Measurements from ENCODE around the gene BPIFB6. TPM values are rescaled to one million over a fixed set of nuclear protein-coding genes. Genes with fewer than 3 reads are reported as not detected.

Gene BPIFB6
- total and polyA plus RNA-seq, 2 of the 4 experiments (the other 2 are of a cell fraction), result not detected

DNA sequence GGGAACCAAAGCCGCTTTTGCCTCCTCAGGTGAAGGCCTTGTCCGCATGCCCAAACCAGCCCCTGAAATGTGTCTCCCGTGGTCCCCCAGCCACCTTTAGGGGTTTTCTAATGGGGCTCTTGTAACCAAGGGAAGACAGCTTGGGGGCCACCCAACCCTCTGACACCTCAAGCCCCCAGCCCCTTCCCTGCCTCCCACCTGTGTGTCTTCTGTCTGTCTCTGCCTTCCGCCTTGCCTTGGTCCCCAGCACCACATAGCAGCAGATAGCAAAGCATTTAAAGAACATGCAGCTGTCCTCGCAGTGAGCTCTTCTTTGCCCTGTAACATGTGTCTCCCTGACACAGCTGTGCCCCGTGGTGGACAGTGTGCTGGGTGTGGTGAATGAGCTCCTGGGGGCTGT lies 31.8 kb downstream of the BPIFB6 start:
- H2AFZ ChIP-seq (replicated peaks; ENCODE audit: low read length, poor library complexity), result no peak overlapping the region
- no peak overlapping the region for H3K4me3 ChIP-seq (ENCODE audit: insufficient read depth, low read depth, low read length)
- no peaks in the 10 kb centered on the region for H3K4me1 ChIP-seq (ENCODE audit: control insufficient read depth, insufficient read depth, low read length)
- no peaks in the 10 kb centered on the region for H3K79me1 ChIP-seq (ENCODE audit: low read depth in 1 of 2, low read length in 2 of 2)
- no peak overlapping the region for H2BK5ac ChIP-seq (ENCODE audit: low read depth, low read length, poor library complexity, severe bottlenecking)
- H4K20me1 ChIP-seq (ENCODE audit: insufficient read depth, low read length), result no peaks in the 10 kb centered on the region
- H2BK15ac ChIP-seq (ENCODE audit: low read depth, low read length), result no peak overlapping the region
- no peak overlapping the region for H2BK20ac ChIP-seq (ENCODE audit: low read depth, low read length)
- ChIA-PET POLR2A (ENCODE audit: unreplicated experiment) (no interaction called here), CTCF (no interaction called here)
- H2AK5ac ChIP-seq (ENCODE audit: low read depth, low read length), result no peak overlapping the region
- H3K27ac ChIP-seq (ENCODE audit: insufficient read depth, low read length), result no peak overlapping the region
- no peak overlapping the region for H2AK9ac ChIP-seq (replicated peaks; ENCODE audit: low read depth, low read length, poor library complexity)
- TF ChIP-seq RCOR1 (IDR thresholded peaks at IDR 0.05; ENCODE audit: insufficient replicate concordance, low read length), result no peak
- no peak for TF ChIP-seq MAFK (IDR thresholded peaks at IDR 0.05; ENCODE audit: low read depth, low read length)
- TF ChIP-seq NFE2L2 (IDR thresholded peaks at IDR 0.05; ENCODE audit: low read depth, low read length), result no peak
- no peak for TF ChIP-seq POLR2A (IDR thresholded peaks at IDR 0.05; ENCODE audit: low read depth, low read length)
- TF ChIP-seq, protein P1, sequence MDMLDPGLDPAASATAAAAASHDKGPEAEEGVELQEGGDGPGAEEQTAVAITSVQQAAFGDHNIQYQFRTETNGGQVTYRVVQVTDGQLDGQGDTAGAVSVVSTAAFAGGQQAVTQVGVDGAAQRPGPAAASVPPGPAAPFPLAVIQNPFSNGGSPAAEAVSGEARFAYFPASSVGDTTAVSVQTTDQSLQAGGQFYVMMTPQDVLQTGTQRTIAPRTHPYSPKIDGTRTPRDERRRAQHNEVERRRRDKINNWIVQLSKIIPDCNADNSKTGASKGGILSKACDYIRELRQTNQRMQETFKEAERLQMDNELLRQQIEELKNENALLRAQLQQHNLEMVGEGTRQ (IDR thresholded peaks at IDR 0.05; ENCODE audit: low read depth, low read length), result no peak
- no peak for TF ChIP-seq MAZ (IDR thresholded peaks at IDR 0.05; ENCODE audit: borderline replicate concordance, low read depth, low read length)
- TF ChIP-seq SMC3 (IDR thresholded peaks at IDR 0.05; ENCODE audit: low read depth, low read length), result no peak
- TF ChIP-seq RAD21 (IDR thresholded peaks at IDR 0.05; ENCODE audit: low read length), result no peak
- TF ChIP-seq, protein P2, sequence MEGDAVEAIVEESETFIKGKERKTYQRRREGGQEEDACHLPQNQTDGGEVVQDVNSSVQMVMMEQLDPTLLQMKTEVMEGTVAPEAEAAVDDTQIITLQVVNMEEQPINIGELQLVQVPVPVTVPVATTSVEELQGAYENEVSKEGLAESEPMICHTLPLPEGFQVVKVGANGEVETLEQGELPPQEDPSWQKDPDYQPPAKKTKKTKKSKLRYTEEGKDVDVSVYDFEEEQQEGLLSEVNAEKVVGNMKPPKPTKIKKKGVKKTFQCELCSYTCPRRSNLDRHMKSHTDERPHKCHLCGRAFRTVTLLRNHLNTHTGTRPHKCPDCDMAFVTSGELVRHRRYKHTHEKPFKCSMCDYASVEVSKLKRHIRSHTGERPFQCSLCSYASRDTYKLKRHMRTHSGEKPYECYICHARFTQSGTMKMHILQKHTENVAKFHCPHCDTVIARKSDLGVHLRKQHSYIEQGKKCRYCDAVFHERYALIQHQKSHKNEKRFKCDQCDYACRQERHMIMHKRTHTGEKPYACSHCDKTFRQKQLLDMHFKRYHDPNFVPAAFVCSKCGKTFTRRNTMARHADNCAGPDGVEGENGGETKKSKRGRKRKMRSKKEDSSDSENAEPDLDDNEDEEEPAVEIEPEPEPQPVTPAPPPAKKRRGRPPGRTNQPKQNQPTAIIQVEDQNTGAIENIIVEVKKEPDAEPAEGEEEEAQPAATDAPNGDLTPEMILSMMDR (conservative IDR thresholded peaks at IDR 0.05; ENCODE audit: low read depth, low read length), result no peak
- TF ChIP-seq FOS (IDR thresholded peaks at IDR 0.05; ENCODE audit: low read depth, low read length), result no peak
- TF ChIP-seq RFX5 (IDR thresholded peaks at IDR 0.05; ENCODE audit: low read depth, low read length), result no peak
- no peak for TF ChIP-seq CHD1 (IDR thresholded peaks at IDR 0.05; ENCODE audit: low read depth, low read length)
- no peak for TF ChIP-seq CEBPB (IDR thresholded peaks at IDR 0.05; ENCODE audit: low read depth, low read length)
- H4K8ac ChIP-seq (ENCODE audit: low read depth in 2 of 2, low read length in 2 of 2), result no peak overlapping the region
- DNase-seq, result no peak
- no peak overlapping the region for H4K91ac ChIP-seq (ENCODE audit: insufficient read depth, low read depth, low read length)
- in situ Hi-C loops (cut with MboI; ENCODE audit: low sequenced_read_pairs) (no loop called here), intact Hi-C loops (cut with micrococcal nuclease) (no loop called here), dilution Hi-C loops (cut with HindIII; ENCODE audit: low sequenced_read_pairs, unreplicated experiment) (no loop called here)
- no CpG with 5 or more reads among the region's 6 CpGs for WGBS, 2 experiments (ENCODE audit: extremely low coverage in 2 of 2, insufficient read length in 1 of 2)
- no peak overlapping the region for H4K5ac ChIP-seq (ENCODE audit: low read depth, low read length)
- peaks cover 11% of the 10 kb centered on the region for H3K27me3 ChIP-seq (ENCODE audit: control insufficient read depth, insufficient read depth, low read length)
- H2BK120ac ChIP-seq (ENCODE audit: low read depth, low read length), result no peak overlapping the region
- no peak overlapping the region for H3K14ac ChIP-seq (replicated peaks; ENCODE audit: low read depth, low read length)
- no peaks in the 10 kb centered on the region for H3K36me3 ChIP-seq (ENCODE audit: control insufficient read depth, insufficient read depth, low read length)
- no peaks in the 10 kb centered on the region for H3K9me1 ChIP-seq (ENCODE audit: insufficient read depth, low read length)
- no peak overlapping the region for H3K9ac ChIP-seq (ENCODE audit: low read depth, low read length)
- H3K23ac ChIP-seq (ENCODE audit: low read depth, low read length), result no peak overlapping the region
- H3K9me3 ChIP-seq (ENCODE audit: control insufficient read depth, insufficient read depth, low read length), result no peaks in the 10 kb centered on the region
- no peak overlapping the region for H3K4me2 ChIP-seq (ENCODE audit: low read depth, low read length)
- no peak overlapping the region for H3K56ac ChIP-seq (ENCODE audit: extremely low read depth, insufficient read depth, low read length)
- H3K18ac ChIP-seq (ENCODE audit: low read depth, low read length), result no peak overlapping the region
- ATAC-seq (ENCODE audit: low read depth), result no peak
- BruUV-seq (replicated peaks), result no TSS peak
- no peak overlapping the region for H3K4ac ChIP-seq (ENCODE audit: low read depth, low read length)

All from IMR-90 (cell line).